NB4 (cell line): Measurements from ENCODE around the gene AFAP1L1.

ENCODE experiments used
- CTCF ChIP-seq: IDR thresholded peaks from one replicate; pipeline ENCODE4 v1.5.1; 2012; ENCODE audit warnings: low read depth, low read length
- MYC ChIP-seq: IDR thresholded peaks from 2 replicates; pipeline ENCODE4 v1.6.1; 2011; ENCODE audit warnings: low read depth, low read length
- POLR2A ChIP-seq: IDR thresholded peaks from 2 replicates; pipeline ENCODE4 v1.6.1; 2011; ENCODE audit warnings: mild to moderate bottlenecking; ENCODE audit not compliant: insufficient read length; ENCODE audit errors: extremely low read depth

- TF ChIP-seq POLR2A (no peak), CTCF (no peak), MYC (no peak)
Observed at GRCh38 chr5:149355688-149356087, 84.0 kb downstream of the AFAP1L1 start.
